GM18909 (cell line): ENCODE data around the gene CLCNKA.
"Not testable (repeated sequence)": the region's sequence is repeated elsewhere in the genome, so short reads cannot be mapped to it uniquely, and the experiment has no call there.

Source experiments
- ATAC-seq: cut with Tn5 transposase; IDR thresholded peaks from one replicate; pipeline ENCODE4 v1.9.1; 2021; ENCODE audit warnings: mild to moderate bottlenecking; ENCODE audit not compliant: unreplicated experiment, poor library complexity

The CLCNKA gene

GRCh38 chr1:16015960-16016901, 5.6 kb upstream of the CLCNKA start:
- no peak for ATAC-seq

GRCh38 chr1:16017076-16017460, 4.8 kb upstream of the CLCNKA start:
- no peak for ATAC-seq

GRCh38 chr1:16017461-16018303, 4.2 kb upstream of the CLCNKA start, which contains the start of gene HSPB7:
Gene HSPB7 (minus strand): TSS chr1:16018043. CDS start chr1:16017963, 80 bp downstream.
- ATAC-seq, result no peak

- ATAC-seq, result no peak
Observed at GRCh38 chr1:16018308-16018707, 3.5 kb upstream of the CLCNKA start.

GRCh38 chr1:16018749-16019643, 2.8 kb upstream of the CLCNKA start:
- ATAC-seq, result no peak

GRCh38 chr1:16019644-16020277, 2.1 kb upstream of the CLCNKA start:
- ATAC-seq, result no peak

- no peak for ATAC-seq
Observed at GRCh38 chr1:16020325-16020724, 1.5 kb upstream of the CLCNKA start.

- not testable (repeated sequence) for ATAC-seq
Observed at GRCh38 chr1:16020878-16021277, 958 bp upstream of the CLCNKA start.

- ATAC-seq, result no peak
Observed at GRCh38 chr1:16022393-16022792, 557 bp downstream of the CLCNKA start.

GRCh38 chr1:16023050-16023653, 1.3 kb downstream of the CLCNKA start:
- ATAC-seq, result no peak

- ATAC-seq, result not testable (repeated sequence)
Observed at GRCh38 chr1:16026302-16026701, 4.5 kb downstream of the CLCNKA start.

GRCh38 chr1:16026723-16027484, 5.1 kb downstream of the CLCNKA start:
- no peak for ATAC-seq

GRCh38 chr1:16028237-16029002, 6.6 kb downstream of the CLCNKA start:
- no peak for ATAC-seq

- ATAC-seq, result not testable (repeated sequence)
Observed at GRCh38 chr1:16029003-16029268, 7.1 kb downstream of the CLCNKA start.

GRCh38 chr1:16029288-16029687, 7.5 kb downstream of the CLCNKA start:
- ATAC-seq, result no peak

- ATAC-seq, result no peak
Observed at GRCh38 chr1:16031551-16031950, 9.7 kb downstream of the CLCNKA start.

GRCh38 chr1:16032388-16033102, 10.7 kb downstream of the CLCNKA start:
- peak; percentile 66 for ATAC-seq
